A673 (cell line): ENCODE data around the gene ST6GALNAC6.

Experiments used
- CTCF ChIP-seq: fragments of 300-800, 200-600 bp; sonication (generic); conservative IDR thresholded peaks from 2 replicates; pipeline ENCODE4 v1.5.1; 2017; ENCODE audit warnings: low read depth, mild to moderate bottlenecking, antibody characterized with exemption, low read length, moderate library complexity, mixed read lengths
- EZH2 ChIP-seq: fragments of 200-600 bp; sonication (generic); IDR thresholded peaks from 2 replicates; pipeline ENCODE4 v1.6.1; 2017; ENCODE audit warnings: borderline replicate concordance, low read depth, mild to moderate bottlenecking, mixed read lengths, antibody characterized with exemption, low read length; ENCODE audit not compliant: poor library complexity, severe bottlenecking

GRCh38 chr9:127923046-127923445 lies 23.6 kb upstream of the ST6GALNAC6 start:
- TF ChIP-seq CTCF (no peak), EZH2 (no peak)
